T-helper 2 cell treated with Interferon-gamma antibody and Interleukin-4, amounts not matched to agents 5 μg/mL and 100 μg/mL, for 36 hours (primary cell): ENCODE results near the gene YARS1.

Experiments used
- DNase-seq: peaks from one replicate; pipeline ENCODE4 v3.0.0; 2021; ENCODE audit warnings: low spot score
- H3K27ac Mint-ChIP-seq: one replicate; pipeline ENCODE4 v1.8.0; 2021; ENCODE audit warnings: mild to moderate bottlenecking, mixed read lengths
- H3K27me3 Mint-ChIP-seq: one replicate; pipeline ENCODE4 v1.8.0; 2021; ENCODE audit warnings: low read depth, mixed read lengths
- H3K36me3 Mint-ChIP-seq: one replicate; pipeline ENCODE4 v1.8.0; 2021; ENCODE audit warnings: low read depth, mixed read lengths
- H3K4me1 Mint-ChIP-seq: one replicate; pipeline ENCODE4 v1.8.0; 2021; ENCODE audit warnings: low read depth, mixed read lengths
- H3K4me3 Mint-ChIP-seq: one replicate; pipeline ENCODE4 v1.8.0; 2022; ENCODE audit warnings: mild to moderate bottlenecking, moderate library complexity, mixed read lengths
- H3K9me3 Mint-ChIP-seq: one replicate; pipeline ENCODE4 v1.8.0; 2021; ENCODE audit warnings: mixed read lengths

YARS1 gene

DNA sequence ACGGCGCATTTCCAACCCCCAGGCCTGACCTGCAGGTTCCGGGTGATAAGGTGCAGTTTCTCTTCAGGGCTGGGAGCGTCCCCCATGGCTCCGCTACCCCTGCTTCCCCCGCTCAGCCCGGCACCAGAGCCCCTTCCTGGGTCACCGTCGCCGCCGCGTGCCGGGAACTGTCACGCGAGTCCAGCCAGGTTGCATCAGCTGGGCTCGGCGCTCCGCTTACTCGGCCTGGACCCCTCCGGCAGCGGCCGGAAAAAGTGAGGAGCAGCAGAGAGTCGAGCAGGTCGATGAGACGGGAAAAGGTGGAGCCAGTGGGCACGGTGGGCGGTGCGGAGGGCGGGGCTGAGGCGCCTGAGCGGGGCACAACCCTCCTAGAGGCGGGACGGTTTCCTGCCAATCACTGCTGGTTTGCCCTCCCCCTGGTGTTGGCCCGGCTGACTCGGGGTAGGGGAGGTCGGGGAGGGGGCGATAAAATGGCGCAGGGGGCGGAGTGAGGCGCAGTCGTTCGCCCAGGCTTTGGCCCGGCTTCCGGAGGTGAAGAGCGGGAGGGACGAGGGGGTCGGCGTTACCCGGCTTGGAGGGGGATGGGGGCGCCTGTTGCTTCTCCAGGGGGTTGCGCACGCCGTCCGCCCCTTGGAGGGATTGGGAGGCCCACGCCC, at the start of gene YARS1, which contains the start of gene S100PBP:
Gene YARS1 (minus strand): TSS at position 200 of the 656 bp plus-strand sequence. CDS start 114 bp downstream, at position 86.
Gene S100PBP (plus strand): TSS at position 495 of the 656 bp plus-strand sequence. CDS start 8,447 bp downstream, outside the sequence.
- H3K4me3 Mint-ChIP-seq, result peak within 1 kb of the TSS; percentile 99
- H3K27ac Mint-ChIP-seq, result peak within 1 kb of the TSS; percentile 87
- peaks cover 34% of the 10 kb centered on the region for H3K4me1 Mint-ChIP-seq
- peaks cover 41% of the 10 kb centered on the region for H3K36me3 Mint-ChIP-seq
- DNase-seq, result peak; percentile 100
- H3K27me3 Mint-ChIP-seq, result no peaks in the 10 kb centered on the region
- H3K9me3 Mint-ChIP-seq, result no peaks in the 10 kb centered on the region

DNA sequence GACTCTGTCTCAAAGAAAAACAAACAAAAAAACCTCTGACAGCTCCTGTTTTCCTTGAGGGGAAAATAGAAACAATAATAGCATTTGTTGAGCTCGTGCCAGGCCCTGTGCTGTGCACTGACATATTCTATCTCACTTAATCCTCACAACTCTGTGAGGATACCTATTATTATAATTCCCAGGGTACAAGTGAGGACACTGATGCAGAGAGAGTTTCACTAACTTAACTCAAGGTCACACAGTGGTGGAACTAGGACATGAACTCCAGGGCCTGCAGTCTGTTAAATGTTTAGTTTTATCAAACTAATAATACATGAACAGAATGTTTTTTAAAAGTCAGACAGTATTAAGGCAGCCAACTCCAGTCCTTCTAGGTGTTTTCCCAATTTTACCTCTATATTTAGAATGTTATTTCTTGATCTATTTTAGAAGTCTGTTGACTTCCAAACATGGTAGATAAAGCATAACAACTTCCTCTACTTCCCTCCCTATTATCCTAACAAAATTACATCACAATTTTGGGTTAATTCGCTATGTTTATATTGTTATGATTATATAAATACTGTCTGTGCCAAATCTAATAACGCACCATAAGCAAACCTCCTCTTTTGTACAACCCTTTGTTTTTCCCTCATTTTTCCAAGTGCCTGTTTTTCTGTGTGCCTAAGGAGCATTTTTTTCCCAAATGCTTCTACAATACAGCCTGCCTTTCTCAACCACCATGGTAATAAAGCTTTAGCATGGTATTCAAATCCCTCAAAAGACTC, 48.7 kb upstream of the YARS1 start:
- no peaks in the 10 kb centered on the region for H3K9me3 Mint-ChIP-seq
- peaks cover 25% of the 10 kb centered on the region for H3K36me3 Mint-ChIP-seq
- H3K27me3 Mint-ChIP-seq, result peaks cover 13% of the 10 kb centered on the region
- H3K4me1 Mint-ChIP-seq, result peaks cover 4% of the 10 kb centered on the region
- no peak for DNase-seq
- H3K27ac Mint-ChIP-seq, result no peak overlapping the region
- H3K4me3 Mint-ChIP-seq, result no peak overlapping the region

DNA sequence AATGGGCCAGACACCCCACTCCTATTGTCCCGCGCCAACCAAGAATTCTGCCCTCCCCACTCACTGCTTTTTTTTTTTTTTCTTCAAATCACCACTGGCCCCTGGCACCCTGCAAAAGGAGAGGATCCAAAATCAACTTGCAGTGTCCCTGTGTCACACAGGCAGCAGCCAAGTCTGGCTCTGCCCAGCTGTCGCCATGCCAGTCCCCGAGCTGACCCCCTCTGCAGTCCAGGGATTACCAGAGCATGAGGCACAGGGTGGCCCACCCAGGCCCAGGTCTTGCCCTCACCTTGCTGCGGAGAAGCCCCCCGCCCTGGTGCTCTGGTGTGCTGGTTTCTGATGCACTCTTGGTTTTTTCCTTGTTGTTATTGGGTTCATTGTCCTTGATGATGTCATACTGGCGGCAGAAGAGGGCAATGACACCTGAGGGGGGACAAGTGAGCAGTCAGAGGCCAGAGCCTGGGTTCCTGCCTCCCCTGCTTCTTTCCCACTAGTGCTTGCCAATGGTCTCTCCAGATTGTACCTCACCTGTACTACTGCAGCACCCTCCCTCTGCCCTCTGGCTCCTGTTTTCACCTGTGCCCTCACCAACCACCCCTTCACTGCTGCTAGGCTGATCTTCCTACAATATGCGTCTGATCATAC, 47.3 kb upstream of the YARS1 start:
- Mint-ChIP-seq H3K27me3 (peaks cover 5% of the 10 kb centered on the region), H3K27ac (no peak overlapping the region), H3K4me3 (no peak overlapping the region), H3K9me3 (no peaks in the 10 kb centered on the region), H3K4me1 (no peaks in the 10 kb centered on the region), H3K36me3 (peaks cover 26% of the 10 kb centered on the region)
- DNase-seq, result no peak

DNA sequence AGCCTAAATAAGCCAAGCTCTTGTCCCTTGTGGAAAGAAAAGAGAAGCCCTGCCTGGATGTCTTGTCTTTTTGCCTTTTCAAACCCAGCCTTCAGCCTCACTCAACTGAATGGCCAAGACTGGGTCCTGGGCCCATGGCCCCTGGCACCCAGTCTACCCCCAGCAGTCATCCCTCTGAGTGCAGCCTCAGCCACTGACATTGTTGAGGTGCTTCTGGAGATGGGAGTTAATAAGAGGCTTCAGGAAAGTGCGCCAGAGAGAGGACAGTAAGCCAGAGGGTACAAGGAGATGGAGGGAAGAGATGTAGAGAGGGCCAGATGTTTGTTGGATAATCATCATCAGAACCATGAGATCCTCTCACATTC, 46.7 kb upstream of the YARS1 start:
- Mint-ChIP-seq H3K9me3 (no peaks in the 10 kb centered on the region), H3K36me3 (peaks cover 26% of the 10 kb centered on the region), H3K27ac (no peak overlapping the region)

DNA sequence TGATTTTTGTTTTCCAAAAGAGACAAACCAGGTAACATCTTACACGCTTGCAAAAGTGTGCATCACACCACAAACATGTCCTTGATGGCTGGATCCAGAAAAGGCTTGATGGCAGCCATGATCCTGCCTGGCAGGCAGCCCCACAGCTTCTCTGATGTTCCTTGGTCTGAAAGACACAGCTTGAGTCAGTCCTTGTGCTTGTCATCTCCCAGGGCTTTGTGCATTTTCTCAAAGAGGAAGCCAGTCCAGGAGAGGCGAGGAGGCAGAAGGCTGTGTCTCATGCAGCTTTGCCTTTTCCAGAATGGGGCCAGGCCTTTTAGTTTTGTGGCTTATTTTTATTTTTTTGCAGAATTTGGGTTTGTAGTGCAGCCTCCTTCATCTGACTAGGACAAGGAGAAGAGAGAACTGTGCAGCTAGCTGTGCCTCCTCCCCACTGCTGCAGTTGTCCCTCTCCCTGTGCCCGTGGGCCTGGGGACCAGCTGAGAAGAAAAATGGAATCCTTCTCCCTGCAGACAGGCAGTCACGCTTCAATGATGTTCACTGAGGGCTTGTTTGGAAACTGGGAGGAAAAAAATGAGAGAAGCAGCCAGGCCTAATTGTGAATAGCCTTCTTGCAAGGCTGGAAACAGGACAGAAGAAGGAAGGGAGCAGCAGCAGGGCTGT, 46.2 kb upstream of the YARS1 start:
- no peak for DNase-seq
- Mint-ChIP-seq H3K9me3 (no peaks in the 10 kb centered on the region), H3K4me1 (no peaks in the 10 kb centered on the region), H3K36me3 (peaks cover 27% of the 10 kb centered on the region), H3K27me3 (no peaks in the 10 kb centered on the region), H3K27ac (no peak overlapping the region), H3K4me3 (no peak overlapping the region)

More for the DNA sequence above, 46.7 kb upstream of the YARS1 start:
- Mint-ChIP-seq H3K27me3 (no peaks in the 10 kb centered on the region), H3K4me1 (no peaks in the 10 kb centered on the region), H3K4me3 (no peak overlapping the region)
- DNase-seq, result no peak

DNA sequence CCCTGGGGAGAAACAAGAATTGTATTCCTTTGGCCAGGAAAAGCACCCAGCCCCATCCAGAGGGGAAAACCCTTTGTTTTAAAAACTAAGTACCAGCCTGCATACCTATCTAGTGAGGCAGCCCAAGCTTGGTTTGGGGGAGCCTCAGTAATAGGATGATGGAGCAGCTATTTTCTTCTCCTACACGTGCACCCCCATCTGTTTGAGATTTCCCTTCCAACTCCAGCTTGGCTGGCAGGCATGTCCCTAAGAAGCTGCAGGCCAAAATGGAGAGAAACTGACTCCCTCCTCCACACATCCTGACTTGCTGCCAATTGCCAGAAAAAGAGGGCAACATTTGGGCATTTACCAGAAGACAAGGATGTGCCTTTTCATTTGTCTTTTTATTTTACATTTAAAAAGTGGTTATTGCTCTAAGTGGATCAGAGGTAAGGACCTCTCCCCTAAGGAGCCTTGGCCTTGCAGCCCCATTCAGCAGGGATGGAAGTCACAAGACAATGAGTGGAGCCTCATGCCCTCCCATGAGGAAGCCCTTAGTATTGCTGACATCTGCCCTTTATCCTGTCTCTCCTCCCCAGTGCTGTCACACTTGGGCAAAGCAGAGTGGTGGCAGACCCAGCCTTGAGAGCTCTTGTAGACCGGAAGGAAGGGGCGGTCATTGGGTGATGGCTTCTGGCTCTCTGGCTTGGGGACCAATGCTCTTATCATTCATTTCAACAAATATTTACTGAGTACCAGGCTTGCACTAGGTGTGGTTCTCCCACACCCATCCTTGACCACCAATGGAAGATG, 44.9 kb upstream of the YARS1 start:
- H3K9me3 Mint-ChIP-seq, result no peaks in the 10 kb centered on the region
- no peak overlapping the region for H3K27ac Mint-ChIP-seq
- H3K36me3 Mint-ChIP-seq, result peaks cover 31% of the 10 kb centered on the region
- H3K27me3 Mint-ChIP-seq, result no peaks in the 10 kb centered on the region
- H3K4me1 Mint-ChIP-seq, result no peaks in the 10 kb centered on the region
- DNase-seq, result no peak
- no peak overlapping the region for H3K4me3 Mint-ChIP-seq

DNA sequence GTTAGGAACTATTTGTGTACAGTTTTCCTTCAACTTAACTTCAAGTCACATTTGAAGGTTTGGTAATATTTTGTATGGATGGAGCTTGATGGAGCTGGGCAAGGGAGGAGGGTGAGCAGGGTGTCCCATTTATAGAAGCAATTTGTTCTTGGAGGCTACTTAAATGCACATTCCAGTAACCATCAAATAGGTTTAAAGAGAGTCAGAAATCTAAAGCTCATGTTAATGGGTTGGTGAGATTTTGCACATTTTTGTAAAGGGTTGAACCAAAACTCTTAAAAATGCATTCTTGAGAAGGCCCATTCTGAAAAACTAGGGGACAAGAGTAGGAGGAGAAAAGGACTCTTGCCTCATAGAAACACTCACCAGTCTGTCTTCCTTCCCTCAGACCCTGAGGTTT, 43.4 kb upstream of the YARS1 start:
- Mint-ChIP-seq H3K4me3 (no peak overlapping the region), H3K4me1 (no peaks in the 10 kb centered on the region), H3K36me3 (peaks cover 41% of the 10 kb centered on the region), H3K27ac (no peak overlapping the region), H3K9me3 (no peaks in the 10 kb centered on the region), H3K27me3 (no peaks in the 10 kb centered on the region)
- DNase-seq, result no peak

DNA sequence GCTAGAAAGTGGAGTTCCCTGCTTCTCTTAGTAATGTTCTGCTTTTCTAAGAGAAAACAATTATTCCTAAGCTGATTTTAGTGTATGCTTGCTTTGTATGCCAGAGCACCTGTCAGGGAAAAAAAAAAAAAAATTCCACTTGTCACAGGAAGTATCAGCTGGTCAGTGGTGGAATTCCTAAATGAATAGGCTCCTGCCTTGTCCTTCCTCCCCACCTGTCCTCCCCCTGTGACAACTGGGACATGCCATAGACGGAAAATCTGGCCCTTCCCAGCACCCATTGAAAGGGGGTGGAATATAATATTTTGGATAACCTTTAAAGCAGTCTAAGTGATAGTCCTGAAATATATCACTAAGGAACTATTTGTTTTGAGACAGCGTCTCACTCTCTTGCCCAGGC, 42.8 kb upstream of the YARS1 start:
- Mint-ChIP-seq H3K4me3 (no peak overlapping the region), H3K4me1 (no peaks in the 10 kb centered on the region), H3K36me3 (peaks cover 47% of the 10 kb centered on the region), H3K27ac (no peak overlapping the region), H3K9me3 (no peaks in the 10 kb centered on the region), H3K27me3 (no peaks in the 10 kb centered on the region)
- DNase-seq, result no peak

DNA sequence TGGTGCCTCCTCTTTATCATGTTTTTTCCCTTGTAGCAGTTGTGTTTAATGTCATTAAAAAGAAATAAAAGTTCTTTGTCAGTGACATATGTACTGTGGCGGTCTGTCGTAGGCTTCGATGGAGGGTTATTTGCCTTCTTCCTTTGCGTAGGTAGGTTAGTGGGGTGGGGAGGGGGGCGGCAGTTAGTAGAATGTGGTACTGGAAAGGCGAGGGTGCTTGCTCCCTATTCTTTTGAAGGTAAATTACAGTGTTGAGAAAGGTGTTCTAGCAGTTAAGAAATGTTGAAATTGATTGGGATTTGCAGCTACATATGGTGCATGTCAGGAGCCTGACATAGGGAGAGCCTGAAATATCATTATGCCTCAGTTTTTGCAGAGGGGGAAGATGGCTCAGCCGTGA, 41.6 kb upstream of the YARS1 start:
- H3K4me3 Mint-ChIP-seq, result no peak overlapping the region
- H3K4me1 Mint-ChIP-seq, result no peaks in the 10 kb centered on the region
- H3K27me3 Mint-ChIP-seq, result no peaks in the 10 kb centered on the region
- no peak overlapping the region for H3K27ac Mint-ChIP-seq
- no peaks in the 10 kb centered on the region for H3K9me3 Mint-ChIP-seq
- no peak for DNase-seq
- H3K36me3 Mint-ChIP-seq, result peaks cover 51% of the 10 kb centered on the region

DNA sequence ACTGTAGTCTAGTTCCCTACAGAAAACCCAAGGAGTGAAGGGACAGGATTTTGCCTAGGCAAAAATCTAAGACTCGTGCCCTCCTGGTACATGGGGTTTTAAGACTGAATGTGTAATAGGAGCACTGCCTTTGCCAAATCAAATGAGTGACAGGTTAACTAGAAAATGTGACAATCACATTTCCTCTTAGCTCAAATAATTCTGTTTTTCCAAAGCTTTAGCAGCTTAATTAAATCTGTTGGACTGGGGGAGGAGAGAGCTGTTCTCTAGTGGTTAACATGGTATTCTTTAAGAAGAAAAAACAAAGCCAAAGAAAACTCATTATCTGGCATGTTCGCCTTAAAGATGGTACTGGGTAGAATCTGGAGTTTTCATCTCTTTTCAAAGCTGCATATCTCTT, 41.0 kb upstream of the YARS1 start:
- Mint-ChIP-seq H3K4me1 (no peaks in the 10 kb centered on the region), H3K36me3 (peaks cover 54% of the 10 kb centered on the region), H3K27me3 (no peaks in the 10 kb centered on the region), H3K27ac (no peak overlapping the region), H3K4me3 (no peak overlapping the region), H3K9me3 (no peaks in the 10 kb centered on the region)
- DNase-seq, result no peak

DNA sequence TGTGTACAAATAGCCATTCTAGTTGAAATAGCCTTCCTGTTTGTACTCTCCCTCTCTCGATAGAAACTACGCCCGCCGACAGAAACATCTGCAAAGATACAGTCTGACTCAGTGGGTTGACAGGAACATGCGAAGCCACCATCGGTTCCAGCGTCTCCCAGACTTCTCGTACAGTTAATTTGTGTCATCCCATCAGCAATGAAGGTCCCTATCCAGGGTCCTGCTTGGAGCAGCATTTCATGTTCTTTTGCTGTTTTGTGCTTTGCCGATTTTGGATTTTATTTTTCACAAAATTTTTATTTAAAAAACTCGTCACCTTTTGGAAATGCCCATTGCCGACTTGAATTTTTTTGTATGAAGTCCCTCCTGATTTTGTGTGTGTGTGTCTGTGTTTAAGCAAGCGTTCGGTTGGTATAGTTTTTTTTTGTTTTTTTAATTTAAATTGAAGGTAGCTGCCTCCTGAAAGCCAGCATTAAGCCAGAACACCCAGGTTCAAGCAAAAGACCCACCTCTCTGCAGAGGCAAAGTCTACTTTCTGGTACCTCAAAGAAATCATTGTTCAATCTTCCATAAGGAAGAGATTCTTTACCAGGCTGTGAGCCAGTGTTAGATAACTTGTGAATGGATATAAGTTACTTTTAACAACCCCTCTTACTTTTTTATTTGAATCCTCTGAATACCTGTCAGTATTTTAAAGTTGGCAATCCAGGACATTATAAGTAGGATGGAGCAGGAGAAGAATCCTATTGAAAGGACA, 38.9 kb upstream of the YARS1 start:
- H3K4me1 Mint-ChIP-seq, result no peaks in the 10 kb centered on the region
- no peak overlapping the region for H3K27ac Mint-ChIP-seq
- no peaks in the 10 kb centered on the region for H3K9me3 Mint-ChIP-seq
- DNase-seq, result no peak
- no peaks in the 10 kb centered on the region for H3K27me3 Mint-ChIP-seq
- H3K4me3 Mint-ChIP-seq, result no peak overlapping the region
- peaks cover 50% of the 10 kb centered on the region for H3K36me3 Mint-ChIP-seq

DNA sequence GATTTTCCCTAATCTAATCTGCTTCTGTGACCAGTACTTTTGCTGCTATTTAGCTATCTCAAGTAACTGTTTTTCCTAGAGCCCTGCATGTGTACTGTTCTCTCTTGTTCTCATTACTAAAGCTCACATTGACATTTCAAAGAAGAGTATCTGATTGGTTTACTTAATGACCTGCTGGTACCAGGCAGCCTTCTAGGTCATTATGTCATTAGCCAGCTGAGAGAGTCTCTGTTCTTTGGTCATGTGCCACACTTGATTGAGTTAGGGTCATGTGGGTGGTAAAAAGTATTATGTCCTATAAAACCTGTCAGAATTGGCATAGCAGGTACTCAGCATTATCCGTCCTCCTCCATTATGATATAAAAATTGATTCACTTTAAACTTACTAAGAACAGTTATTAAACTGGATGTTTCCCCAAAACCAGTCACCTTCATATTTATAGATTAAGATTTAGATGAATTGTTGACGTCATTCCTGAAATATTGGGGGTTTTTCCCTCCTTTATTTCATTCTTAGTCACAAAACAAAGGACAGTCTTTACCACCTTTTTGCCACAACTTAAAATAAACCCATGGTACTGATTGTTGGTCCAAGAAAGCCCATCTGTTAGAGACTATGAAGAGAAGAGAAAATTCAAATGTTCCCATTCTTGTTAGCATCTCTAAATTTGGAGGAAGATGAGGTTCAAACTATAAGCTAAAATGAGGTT, 31.4 kb upstream of the YARS1 start:
- Mint-ChIP-seq H3K36me3 (peaks cover 39% of the 10 kb centered on the region), H3K27me3 (no peaks in the 10 kb centered on the region), H3K27ac (no peak overlapping the region), H3K9me3 (no peaks in the 10 kb centered on the region), H3K4me1 (no peaks in the 10 kb centered on the region), H3K4me3 (no peak overlapping the region)
- no peak for DNase-seq
